ENCODE data around the gene CCDC86. TPM values are rescaled to one million over a fixed set of nuclear protein-coding genes. Genes with fewer than 3 reads are reported as not detected.

Gene CCDC86
- total RNA-seq, 2 experiments from 2014 or later: 8.0 to 9.0 TPM

DNA sequence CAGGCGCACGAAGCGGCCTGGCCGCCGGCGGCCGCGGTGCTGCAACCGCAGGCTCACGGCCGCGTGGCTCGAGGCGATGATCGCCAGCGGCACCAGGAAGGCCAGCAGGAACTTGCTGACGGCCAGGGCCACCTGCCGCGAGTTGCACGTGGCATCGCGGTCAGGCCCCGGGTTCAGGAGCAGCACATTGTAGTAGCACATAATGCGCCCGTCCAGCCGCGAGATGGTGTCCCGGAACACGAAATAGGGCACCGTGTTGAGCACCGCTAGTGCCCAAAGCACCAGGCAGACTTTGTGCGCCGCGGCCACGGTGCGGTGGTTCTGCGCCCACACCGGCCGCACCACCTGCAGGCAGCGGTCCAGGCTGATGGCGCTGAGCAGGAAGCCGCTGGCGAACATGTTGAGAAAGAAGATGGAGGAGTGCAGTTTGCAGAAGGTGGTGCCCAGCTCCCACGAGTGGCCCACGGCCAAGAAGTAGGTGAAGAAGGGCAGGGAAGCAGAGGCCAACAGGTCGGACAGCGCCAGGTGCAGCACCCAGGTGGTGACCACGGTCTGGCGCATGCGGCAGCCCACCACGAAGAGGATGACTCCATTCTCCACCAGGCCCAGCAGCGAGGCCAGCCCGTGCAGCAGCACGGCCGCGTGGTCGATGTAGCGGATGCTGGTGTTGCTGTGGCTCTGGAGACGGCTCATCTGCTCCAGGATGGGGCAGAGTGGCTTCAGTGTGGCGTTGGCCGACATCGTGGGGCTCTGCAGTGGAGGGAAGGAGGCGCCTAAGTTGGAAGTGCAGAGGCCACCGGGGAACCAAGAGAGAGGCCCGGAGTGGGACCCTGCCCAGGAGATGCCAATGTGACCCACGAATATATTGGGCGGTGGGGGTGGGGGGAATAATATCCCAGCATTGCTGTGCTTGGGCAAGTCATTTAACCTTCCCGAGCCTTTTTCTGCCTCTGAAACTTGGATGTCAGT lies 11.4 kb downstream of the CCDC86 start:
- Histone ChIP-seq H3K27me3 (ENCODE audit: control insufficient read depth in 1 of 2, insufficient read depth in 2 of 2, low read length in 2 of 2) (no peaks in the 10 kb centered on the region), H3K27ac (ENCODE audit: low read depth in 1 of 2, low read length in 2 of 2) (no peak overlapping the region), H3K4me1 (ENCODE audit: insufficient read depth, low read length) (peaks cover 2% of the 10 kb centered on the region), H3K9me3 (ENCODE audit: control insufficient read depth in 1 of 2, insufficient read depth in 1 of 2, low read length in 2 of 2) (peaks cover 0 to 5% of the 10 kb centered on the region in 2 experiments), H3K36me3 (ENCODE audit: insufficient read depth, low read length) (peaks cover 36% of the 10 kb centered on the region), H3K4me3 (ENCODE audit: low read length) (no peak overlapping the region)
- Mint-ChIP-seq H3K27ac (no peak overlapping the region), H3K9me3 (no peaks in the 10 kb centered on the region), H3K27me3 (no peaks in the 10 kb centered on the region), H3K36me3 (ENCODE audit: low read depth) (peaks cover 39% of the 10 kb centered on the region), H3K4me3 (no peak overlapping the region), H3K4me1 (ENCODE audit: low read depth) (peaks cover 9% of the 10 kb centered on the region)
- ATAC-seq (ENCODE audit: poor library complexity) (no peak), DNase-seq (no peak)
- intact Hi-C loops (cut with DNase I, micrococcal nuclease): no loop called here
- TF ChIP-seq, protein P1, sequence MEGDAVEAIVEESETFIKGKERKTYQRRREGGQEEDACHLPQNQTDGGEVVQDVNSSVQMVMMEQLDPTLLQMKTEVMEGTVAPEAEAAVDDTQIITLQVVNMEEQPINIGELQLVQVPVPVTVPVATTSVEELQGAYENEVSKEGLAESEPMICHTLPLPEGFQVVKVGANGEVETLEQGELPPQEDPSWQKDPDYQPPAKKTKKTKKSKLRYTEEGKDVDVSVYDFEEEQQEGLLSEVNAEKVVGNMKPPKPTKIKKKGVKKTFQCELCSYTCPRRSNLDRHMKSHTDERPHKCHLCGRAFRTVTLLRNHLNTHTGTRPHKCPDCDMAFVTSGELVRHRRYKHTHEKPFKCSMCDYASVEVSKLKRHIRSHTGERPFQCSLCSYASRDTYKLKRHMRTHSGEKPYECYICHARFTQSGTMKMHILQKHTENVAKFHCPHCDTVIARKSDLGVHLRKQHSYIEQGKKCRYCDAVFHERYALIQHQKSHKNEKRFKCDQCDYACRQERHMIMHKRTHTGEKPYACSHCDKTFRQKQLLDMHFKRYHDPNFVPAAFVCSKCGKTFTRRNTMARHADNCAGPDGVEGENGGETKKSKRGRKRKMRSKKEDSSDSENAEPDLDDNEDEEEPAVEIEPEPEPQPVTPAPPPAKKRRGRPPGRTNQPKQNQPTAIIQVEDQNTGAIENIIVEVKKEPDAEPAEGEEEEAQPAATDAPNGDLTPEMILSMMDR (IDR thresholded peaks at IDR 0.05): no peak
- ChIA-PET CTCF (no interaction called here), POLR2A (no interaction called here)

DNA sequence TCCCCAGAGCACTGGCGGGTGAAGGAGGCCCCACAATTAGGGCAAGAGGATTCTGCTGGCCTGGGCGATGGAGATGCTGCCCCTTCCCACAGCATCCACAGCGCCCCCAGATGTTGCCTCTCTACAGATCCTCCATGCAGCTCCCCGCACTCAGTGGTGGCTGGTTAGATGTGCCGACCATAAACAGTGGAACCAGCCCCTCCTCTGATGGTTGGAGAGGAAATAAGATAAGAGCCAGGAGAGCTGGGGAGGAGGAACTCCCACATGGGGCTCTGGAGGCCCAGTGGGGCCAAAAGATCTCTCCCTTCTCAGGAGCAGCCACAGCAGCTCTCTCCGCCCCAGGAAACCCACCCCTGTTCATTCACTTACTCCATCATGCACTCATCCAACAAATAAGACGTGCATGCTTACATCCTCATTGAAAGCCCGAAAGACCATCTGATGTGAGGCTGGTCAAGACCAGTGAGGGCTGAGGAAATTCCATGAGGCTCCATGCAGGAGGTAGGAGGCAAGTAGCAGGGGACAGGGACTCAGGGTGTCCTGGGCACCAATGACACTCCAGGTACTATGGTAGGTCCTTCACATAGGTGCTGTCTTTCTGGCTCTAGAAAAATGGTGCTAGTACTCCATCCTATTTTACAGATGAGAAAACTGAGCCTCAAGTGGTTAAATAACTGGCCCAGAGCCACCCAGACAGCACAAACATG lies 12.4 kb downstream of the CCDC86 start:
- peaks cover 0 to 5% of the 10 kb centered on the region in 2 experiments for H3K9me3 ChIP-seq (ENCODE audit: control insufficient read depth in 1 of 2, insufficient read depth in 1 of 2, low read length in 2 of 2)
- peak overlapping the region; percentile 7 for H3K4me3 ChIP-seq (ENCODE audit: low read length)
- Mint-ChIP-seq H3K4me1 (ENCODE audit: low read depth) (peaks cover 20% of the 10 kb centered on the region), H3K4me3 (no peak overlapping the region), H3K27me3 (no peaks in the 10 kb centered on the region), H3K36me3 (ENCODE audit: low read depth) (peaks cover 29% of the 10 kb centered on the region), H3K27ac (no peak overlapping the region), H3K9me3 (no peaks in the 10 kb centered on the region)
- intact Hi-C loops (cut with DNase I, micrococcal nuclease): no loop called here
- ChIA-PET CTCF (no interaction called here), POLR2A (no interaction called here)
- no peaks in the 10 kb centered on the region for H3K27me3 ChIP-seq (ENCODE audit: control insufficient read depth in 1 of 2, insufficient read depth in 2 of 2, low read length in 2 of 2)
- no peak overlapping the region for H3K27ac ChIP-seq (ENCODE audit: low read depth in 1 of 2, low read length in 2 of 2)
- peaks cover 26% of the 10 kb centered on the region for H3K36me3 ChIP-seq (ENCODE audit: insufficient read depth, low read length)
- TF ChIP-seq, protein P1 (IDR thresholded peaks at IDR 0.05): no peak
- DNase-seq: no peak
- peaks cover 11% of the 10 kb centered on the region for H3K4me1 ChIP-seq (ENCODE audit: insufficient read depth, low read length)
- ATAC-seq (ENCODE audit: poor library complexity): no peak

DNA sequence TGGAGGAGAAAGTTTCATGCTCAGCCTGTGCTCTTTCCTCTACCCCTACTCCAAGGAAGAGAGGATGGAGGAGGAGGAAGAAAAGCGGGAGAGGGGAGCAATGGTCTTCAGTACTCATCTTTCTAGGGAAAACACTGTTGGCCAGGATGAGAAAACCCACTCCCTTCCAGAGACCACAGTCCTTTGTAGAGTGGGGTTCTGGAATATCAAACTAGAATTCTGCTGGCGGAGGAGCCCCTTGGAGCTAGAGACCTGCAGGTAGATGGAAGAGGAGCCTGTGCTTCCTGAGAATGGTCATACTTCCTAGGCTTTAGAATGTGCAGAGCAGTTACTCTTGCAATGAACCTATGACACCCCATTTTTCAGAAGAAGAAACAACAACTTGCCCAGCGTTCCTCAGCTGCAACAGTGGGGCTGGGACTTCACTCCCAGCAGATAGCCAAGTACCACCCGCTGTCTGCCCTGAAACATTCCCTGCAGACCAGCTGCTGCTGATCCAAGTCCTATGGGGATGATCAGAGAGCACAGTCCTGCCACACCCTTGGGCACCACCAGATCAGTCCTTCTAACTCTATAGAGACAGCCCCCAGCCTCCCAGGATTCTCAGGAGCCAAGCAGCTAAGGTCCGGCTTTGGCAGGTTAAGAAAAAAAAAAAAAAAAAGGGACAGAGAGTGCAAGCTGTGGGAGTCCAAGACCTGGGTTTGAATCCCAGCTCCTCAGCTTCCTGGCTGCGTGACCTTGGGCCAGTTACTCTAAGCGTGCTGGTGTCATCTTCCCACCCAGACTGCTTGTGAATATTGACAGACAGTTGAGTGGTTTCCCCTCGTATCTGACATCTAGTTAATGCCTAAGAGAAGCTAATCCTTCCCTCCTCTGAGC lies 13.2 kb downstream of the CCDC86 start:
- ATAC-seq (ENCODE audit: poor library complexity) (no peak), DNase-seq (no peak)
- intact Hi-C loops (cut with DNase I, micrococcal nuclease): no loop called here
- Mint-ChIP-seq H3K36me3 (ENCODE audit: low read depth) (peaks cover 21% of the 10 kb centered on the region), H3K4me3 (peak overlapping the region; percentile 48), H3K27me3 (no peaks in the 10 kb centered on the region), H3K4me1 (ENCODE audit: low read depth) (peaks cover 20% of the 10 kb centered on the region), H3K9me3 (no peaks in the 10 kb centered on the region), H3K27ac (peak overlapping the region; percentile 32)
- ChIA-PET CTCF (no interaction called here), POLR2A (interaction anchor here (0.9 kb wide), 1 partner anchor 12 kb away, joined by 3 read pairs; no protein-coding TSS in a partner anchor)
- Histone ChIP-seq H3K36me3 (ENCODE audit: insufficient read depth, low read length) (peaks cover 18% of the 10 kb centered on the region), H3K4me3 (ENCODE audit: low read length) (peak overlapping the region; percentile 7), H3K9me3 (ENCODE audit: control insufficient read depth in 1 of 2, insufficient read depth in 1 of 2, low read length in 2 of 2) (peaks cover 0 to 5% of the 10 kb centered on the region in 2 experiments), H3K4me1 (ENCODE audit: insufficient read depth, low read length) (peaks cover 11% of the 10 kb centered on the region), H3K27me3 (ENCODE audit: control insufficient read depth in 1 of 2, insufficient read depth in 2 of 2, low read length in 2 of 2) (no peaks in the 10 kb centered on the region), H3K27ac (ENCODE audit: low read depth in 1 of 2, low read length in 2 of 2) (no peak overlapping the region)
- TF ChIP-seq, protein P1 (IDR thresholded peaks at IDR 0.05): no peak

Measured in CD4-positive, alpha-beta T cell (primary cell).